Stimulated activated CD4-positive, alpha-beta T cell treated with anti-CD3 and anti-CD28 coated beads, Interleukin-1b, Interleukin-23, amount 100 ng/mL, for 1 hour (primary cell): Measurements from ENCODE around the gene STUB1.

Experiments used
- DNase-seq, 2 donors: peaks; one replicate each; pipeline ENCODE4 v3.0.0-alpha.2; 2020; ENCODE audit warnings: low read depth in 2 of 2

STUB1 gene

DNA sequence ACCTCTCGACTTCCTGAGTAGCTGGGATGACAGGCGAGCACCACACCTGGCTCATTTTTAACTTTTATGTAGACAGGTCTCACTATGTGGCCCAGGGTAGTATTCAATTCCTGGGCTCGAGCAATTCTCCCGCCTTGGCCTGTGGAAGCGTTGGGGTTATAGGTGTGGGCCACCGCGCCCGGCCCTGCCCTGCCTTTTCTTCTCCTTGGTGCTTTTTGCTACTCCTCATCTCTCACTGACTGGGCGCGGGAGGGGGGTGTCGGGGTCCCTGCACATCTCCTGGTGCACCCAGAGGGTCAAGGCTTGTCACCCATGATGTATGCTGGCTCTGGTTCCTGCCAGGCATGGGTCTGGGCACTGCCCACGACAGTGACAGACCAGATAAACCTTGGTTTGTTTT, 35.7 kb upstream of the STUB1 start:
- no peak for DNase-seq

DNA sequence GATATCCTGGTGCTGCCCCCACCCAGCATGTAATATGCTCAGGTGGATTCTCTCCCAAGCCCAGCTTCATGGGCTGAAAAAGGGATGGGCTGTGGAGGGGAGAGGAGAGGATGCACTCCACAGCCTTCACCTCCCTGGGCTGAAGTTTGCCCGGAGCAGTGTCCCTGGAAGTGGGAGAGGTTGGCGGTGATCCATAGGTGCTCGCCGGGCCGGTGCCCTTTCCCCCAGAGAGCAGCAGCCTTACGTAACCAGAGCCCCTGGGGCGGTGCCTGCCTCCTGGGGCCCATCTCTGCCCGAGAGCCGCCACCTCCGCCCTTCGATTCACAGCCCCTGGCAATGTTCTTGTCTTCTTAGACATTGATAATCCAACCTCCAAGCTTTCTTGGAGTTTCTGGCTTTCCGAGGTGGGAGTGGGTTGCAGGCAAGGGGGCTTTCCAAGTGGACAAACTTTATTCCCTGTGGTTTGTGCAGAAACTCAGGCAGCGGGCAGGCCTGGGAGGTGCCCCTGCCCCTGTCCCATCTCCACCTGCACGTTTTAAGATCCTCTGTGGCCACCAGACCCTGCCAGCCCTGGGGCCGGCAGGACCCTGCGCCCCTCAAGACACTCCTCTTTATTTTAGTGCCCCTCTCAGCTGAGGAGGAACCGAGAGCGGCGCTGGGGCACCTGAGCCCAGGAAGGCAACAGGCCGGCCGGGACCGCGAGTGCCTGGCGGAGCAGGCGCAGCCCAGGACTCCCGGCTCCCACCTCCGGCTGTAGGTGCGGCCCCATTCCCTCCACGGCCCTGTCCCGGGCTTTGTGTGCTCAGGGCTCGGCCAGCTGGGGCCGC, 34.1 kb upstream of the STUB1 start:
- no peak for DNase-seq

DNA sequence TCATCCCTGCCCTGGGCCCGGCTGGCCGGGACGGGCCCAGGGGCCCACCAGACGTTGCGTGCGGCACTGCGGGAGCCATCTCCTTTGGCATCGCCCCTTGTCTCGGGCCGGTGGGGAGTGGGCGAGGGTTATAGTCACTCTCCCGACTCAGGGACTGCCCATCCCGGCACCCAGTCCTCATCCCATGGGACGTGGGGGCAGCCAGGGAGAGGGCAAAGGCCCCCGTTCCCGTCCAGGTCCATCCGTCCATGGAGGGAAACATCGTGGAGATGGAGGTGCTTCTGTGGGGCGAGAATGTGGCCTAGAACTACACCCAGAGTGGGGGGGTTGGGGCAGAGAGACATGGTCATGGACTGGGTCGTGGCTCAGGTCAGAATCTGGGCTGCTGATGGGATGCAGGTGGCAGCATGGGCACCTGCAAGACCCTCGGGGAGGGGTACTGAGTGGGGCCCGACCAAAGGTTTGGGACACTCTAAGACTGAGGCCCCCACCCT, 33.5 kb upstream of the STUB1 start:
- no peak for DNase-seq

DNA sequence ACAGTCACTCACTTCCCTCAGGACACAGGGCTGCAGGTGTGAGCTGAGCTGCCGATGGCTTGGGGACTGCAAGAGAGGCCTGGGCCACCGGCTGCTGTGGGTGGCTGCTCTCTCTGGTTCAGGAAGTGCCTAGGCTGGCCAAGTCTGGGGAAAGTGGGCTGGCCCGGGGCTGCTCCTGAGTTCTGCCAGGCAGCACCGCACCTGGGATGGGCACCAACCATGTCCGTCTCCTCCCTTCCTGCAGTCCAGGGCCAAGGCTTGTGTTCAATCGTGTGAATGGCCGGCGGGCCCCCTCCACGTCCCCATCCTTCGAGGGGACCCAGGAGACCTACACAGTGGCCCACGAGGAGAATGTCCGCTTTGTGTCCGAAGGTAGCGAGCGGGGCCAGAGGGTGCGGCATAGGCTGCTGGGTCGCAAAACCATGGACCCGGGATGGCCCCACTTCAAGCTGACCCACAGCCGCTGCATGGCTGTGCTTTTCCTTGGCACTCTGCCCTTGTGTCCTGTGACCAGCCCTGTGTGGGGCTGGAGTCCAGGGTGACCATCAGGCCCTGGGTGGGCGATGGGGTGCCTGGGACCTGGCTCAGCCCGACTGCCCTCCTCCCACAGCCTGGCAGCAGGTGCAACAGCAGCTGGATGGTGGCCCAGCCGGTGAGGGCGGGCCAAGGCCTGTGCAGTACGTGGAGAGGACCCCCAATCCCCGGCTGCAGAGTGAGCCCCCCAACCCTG, 32.9 kb upstream of the STUB1 start:
- DNase-seq = no peak

DNA sequence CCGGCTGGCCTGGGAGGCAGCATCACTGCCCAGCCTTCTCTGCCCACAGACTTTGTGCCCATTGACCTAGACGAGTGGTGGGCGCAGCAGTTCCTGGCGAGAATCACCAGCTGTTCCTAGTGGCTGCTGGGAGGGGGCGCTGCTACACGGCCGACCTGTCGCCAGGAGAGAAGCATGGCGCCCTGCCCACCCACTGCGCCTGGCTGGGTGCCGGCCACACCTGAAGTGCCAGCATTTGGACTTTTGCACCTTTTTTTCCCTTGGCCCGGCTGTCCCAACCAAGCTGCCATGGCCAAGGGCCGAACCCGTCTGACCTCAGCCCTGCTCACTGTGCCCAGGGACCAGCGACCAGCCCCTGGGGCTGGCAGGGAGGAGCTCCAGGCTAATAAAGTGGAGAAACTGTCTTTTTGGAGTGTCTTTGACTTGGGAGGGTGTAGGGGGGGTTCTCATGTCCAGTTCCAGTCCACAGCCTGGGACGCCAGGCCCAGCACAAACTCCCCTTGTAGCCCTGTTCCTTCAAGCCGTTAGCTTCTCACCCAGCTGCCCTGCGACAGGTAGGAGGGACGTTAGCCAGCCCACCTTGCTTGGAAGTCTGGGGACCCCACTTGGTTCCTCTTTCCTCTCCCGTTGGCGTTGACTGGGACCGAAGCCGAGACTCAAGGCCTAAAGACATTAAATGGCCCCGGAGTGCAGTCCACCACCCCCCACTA, 32.0 kb upstream of the STUB1 start:
- DNase-seq = no peak

DNA sequence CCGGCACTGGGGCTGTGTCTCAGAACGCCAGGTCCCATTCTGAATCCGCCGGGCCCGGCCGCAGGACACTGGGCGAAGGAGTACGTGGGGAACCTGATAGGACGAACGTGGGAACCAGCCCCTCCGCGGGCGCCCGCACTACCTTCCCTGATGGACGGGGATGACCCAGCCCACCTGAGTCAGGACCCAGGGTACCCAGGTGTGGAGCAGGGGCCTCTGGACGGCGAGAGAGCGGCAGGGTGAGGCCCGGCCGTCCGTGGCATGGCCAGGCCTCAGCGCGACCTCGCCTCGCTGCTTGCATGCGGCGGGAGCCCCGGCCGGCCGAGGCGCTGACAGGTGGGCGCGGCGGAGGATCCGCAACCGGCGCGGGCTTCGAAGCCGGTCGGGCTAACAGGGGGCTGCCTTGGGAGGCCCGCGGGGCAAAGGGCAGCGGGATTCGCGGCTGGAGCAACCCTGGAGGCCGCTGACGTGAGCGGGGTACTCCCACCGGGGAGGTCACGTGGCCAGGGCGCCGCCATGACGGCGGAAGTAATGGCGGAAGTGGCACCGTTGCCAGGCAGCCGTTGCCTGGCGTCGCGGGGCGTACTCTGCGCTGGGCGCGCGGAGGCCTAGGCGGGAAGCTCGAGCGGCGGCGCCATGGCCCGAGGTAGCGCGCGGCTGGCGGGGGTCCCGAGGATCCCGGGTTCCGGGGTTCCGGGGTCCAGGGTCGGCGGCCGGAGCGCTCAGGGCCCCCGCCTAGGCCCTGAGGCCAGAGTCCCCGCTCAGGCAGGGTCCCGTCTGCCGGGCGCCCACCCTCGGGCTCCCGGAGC, 31.2 kb upstream of the STUB1 start, which contains the start of gene WDR90:
Gene WDR90 (plus strand): TSS at position 585 of the 809 bp plus-strand sequence. CDS start 52 bp downstream, at position 637.
- DNase-seq = peak; percentile 78 to 84

DNA sequence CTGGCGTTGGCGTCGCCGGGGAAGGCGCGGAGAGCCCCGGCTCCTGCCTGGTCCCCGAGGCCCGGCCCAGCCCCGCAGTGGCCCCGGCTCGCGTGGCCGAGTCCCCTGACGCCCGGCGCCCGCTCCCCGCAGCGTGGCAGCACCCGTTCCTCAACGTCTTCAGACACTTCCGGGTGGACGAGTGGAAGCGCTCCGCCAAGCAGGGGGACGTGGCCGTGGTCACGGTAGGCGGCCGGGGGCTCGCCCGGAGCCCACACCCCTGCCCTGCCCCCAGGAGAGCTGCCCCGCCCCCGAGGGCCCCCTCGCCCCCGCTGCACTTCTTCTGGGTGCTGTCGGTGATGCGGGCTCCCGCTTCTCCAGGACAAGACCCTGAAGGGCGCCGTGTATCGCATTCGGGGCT, 30.6 kb upstream of the STUB1 start:
- DNase-seq = no peak

DNA sequence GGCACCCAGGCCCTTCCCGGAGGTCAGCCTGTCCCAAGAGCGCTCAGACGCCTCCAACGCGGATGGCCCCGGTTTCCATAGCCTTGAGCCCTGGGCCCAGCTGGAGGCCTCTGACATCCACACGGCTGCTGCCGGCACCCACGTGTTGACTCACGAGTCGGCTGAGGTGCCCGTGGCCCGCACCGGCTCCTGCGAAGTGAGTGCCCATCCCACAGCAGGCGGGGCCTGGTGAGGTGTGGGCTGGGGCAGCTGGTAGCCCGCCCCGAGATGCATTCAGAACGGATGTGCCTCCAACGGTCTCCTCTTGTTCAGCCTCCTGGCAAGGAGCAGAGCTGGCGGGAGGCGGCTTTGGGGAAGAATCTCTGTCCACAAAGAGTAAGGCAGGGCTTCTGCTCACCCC, 28.4 kb upstream of the STUB1 start:
- DNase-seq = no peak

DNA sequence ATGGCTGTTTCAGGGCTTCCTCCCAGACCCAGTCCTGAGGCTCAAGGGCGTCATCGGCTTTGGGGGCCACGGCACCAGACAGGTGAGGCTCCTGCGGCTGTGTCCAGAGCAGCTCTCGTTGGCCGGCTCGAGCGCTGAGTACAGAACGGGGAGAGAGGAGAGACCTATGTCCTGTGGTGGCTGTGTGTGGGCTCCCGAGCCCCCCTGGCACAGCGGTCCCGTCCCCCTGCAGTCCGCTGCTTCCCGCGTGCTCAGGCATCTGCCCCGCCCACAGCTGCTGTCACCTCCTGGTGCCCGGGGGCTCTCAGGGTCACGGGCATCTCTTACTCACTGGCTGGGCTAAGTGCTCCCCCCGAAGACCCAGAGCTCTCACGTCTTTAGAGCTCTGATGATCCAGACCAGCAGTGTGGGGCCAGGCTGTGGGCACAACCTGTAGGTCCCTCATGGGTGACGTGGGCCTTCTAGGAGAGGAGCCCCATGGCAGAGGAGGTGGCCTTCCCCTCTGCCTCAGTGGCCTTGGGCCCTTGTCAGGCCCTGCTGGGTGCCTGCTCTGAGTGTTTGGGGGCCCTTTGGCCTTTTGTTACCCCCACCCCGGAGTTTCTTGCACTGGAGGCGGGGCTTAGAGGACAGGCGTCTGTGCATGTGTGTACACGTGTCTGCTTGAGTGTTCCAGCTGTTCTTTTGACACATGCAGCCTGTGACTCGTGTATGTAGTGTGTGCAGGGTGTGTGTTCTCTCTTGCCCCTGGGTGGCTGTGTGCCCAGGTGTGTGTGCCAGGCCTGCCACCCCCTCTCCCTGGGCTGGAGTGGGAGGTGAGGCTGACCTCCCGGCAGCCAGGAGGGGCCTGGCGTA, 27.5 kb upstream of the STUB1 start:
- DNase-seq = no peak

DNA sequence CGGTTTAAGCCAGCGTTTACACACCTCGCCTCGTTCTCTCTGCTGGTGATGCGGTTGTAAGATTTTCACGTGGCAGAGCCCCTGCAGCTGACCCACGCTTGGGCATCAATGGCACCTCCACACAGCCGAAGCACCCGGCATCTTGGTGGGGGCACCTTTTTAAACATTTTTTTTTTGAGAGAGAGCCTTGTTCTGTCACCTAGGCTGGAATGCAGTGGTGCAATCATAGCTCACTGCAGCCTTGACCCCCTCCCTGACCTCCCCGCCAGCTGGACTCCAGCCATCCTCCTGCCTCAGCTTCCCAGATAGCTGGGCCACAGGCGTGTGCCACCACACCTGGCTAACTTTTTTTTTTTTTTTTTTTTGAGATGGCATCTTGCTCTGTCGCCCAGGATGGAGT, 26.2 kb upstream of the STUB1 start:
- DNase-seq = no peak

DNA sequence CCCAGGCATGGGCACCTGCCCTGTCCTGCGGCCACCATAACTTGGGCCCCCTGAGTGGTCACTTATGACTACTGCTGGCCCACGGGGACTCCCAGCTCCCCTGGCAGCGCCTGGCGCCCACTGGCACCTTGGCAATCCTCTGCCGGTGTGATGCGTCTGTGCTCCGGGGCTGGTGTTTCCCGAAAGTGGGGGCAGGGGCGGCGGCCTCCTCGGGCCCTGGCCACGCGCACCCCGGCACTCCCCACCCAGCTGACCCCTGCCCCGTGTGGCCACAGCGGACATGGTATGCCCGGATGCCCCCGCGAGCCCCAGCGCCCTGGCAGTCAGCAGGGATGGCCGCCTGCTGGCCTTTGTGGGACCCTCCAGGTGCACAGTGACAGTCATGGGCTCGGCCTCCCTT, 22.7 kb upstream of the STUB1 start:
- DNase-seq = no peak

DNA sequence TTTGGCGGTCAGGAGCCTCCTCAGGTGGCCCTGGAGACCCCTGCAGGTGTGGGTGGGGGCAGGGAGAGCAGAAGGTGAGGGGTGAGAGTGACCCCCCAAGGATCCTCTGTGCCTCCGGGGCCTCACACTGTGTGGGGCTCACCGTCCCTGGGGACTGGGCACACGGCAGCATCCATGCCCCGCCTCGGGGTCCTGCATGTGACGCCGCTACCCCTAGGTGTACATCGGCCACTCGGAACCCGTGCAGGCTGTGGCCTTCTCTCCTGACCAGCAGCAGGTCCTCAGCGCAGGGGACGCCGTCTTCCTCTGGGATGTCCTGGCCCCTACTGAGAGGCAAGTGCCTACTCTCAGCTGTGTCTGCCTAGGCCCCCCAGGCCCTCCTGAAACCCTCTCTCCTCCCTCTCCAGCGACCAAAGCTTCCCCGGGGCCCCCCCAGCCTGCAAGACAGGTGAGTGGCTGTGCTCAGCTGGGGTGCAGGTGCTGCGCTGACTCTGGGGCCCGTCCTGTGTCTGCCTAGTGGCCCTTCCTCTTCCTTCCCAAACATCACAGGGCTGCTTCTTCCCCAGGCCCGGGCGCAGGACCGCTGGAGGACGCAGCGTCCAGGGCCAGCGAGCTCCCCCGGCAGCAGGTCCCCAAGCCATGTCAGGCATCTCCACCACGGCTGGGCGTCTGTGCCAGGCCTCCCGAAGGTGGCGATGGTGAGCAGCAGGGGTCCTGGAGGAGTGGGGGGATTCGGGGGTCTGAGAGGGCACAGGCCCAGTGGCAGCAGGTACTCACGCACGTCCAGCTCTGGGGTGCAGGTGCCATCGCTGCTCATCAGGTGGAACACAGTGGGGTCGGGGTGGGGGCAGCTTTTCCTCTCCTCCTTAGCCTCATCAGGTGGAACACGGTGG, 21.3 kb upstream of the STUB1 start:
- DNase-seq = no peak

DNA sequence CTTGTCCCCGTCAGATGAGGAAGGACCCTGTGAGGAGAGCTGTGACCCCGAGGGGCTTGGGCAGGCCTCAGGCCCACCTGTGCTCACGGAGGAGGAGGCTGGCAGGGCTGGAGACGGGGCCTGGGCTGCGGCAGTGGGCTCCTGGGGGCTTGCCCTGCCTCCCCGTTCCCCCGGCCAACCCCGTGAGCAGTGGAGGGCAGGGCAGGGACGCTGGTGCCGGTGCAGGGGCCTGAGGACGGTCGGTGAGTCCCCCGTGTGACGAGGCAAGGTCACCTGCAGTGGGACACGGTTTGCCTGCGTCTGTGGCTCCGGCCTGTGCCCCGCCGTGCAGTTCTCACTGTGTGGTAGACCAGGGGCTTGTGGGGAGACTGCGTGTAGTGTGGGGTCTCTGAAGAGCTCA, 20.6 kb upstream of the STUB1 start:
- no peak for DNase-seq

DNA sequence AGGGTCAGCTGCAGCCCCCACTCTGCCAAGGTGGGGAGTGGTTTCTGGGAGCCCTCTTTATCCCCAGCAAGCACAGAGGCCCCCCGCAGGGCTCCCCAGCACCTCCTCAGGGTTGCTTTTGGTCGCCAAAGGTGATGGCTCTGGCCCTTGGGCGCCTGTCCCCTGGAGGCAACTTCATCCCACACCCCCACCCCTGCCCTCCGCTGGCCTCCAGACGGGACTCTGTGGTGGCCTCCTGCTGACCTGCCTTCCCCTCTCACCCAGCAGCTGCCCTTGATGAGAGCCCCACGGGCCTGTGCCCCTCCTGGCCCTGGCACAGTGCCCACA, 20.1 kb upstream of the STUB1 start:
- no peak for DNase-seq

DNA sequence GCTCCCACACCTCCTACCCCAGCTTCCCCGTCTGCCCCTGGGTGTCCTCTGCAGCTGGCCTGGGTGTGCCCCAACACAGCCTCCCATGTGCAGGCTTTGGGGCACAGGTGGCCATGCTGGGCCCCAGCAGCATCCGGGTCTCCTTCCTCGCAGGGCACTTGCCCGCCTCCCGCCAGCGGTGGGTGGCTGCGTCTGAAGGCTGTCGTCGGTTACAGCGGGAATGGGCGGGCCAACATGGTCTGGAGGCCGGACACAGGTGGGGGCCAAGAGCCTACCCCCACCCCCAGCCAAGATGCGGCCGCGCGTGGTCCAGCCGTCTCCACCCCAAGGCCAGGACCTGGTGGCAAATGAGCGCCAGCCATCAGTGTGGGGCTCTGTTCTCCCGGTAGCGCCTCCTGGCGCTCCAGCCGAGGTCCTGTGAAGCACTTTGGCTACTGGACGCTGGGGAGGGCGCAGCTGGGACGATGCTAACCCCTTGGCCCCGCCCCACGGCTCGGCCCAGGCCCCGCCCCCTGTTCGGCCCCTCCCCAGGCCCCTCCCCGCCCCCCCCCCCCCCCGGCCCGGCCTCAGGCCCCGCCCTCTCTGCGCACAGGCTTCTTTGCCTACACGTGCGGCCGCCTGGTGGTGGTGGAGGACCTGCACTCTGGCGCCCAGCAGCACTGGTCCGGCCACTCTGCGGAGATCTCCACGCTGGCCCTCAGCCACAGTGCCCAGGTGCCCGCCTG, 19.6 kb upstream of the STUB1 start:
- DNase-seq = peak; percentile 36 to 50

DNA sequence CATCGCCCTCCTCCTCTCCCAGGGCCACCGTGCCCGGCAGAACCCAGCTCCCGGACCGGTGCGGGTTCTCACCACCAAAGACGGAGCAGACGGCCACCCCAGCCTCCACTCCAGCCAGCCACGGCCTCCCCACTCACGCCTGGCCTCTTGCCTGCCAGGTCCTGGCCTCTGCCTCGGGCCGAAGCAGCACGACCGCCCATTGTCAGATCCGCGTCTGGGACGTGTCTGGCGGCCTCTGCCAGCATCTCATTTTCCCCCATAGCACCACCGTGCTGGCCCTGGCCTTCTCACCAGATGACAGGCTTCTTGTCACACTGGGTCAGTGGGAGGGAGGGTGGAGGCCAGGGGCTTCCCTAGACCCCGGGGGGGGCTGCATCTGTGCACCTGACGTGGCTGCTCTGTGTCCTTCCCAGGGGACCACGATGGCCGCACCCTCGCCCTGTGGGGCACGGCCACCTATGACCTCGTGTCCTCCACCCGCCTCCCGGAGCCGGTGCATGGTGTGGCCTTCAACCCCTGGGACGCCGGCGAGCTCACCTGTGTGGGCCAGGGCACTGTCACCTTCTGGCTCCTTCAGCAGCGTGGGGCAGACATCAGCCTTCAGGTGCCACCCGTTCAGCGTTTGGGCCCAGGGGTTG, 18.9 kb upstream of the STUB1 start:
- no peak for DNase-seq

DNA sequence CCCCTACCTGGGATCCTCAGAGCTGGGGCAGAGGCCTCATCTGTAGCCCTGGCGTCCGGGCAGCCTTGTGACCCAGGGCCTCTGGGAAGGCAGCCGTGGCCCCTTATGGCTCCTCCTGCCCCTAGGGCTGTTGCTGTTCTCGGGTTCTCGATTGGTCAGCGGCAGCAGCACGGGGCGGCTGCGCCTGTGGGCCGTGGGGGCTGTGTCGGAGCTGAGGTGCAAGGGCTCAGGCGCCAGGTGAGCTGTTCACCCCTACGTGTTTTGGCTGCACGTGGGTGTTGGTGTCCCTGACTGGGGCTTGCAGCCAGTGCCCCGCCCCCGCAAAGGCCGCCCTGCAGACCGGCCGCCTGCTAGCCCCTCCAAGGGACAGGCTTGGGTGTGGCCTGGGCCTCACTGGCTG, 18.1 kb upstream of the STUB1 start:
- DNase-seq = no peak

DNA sequence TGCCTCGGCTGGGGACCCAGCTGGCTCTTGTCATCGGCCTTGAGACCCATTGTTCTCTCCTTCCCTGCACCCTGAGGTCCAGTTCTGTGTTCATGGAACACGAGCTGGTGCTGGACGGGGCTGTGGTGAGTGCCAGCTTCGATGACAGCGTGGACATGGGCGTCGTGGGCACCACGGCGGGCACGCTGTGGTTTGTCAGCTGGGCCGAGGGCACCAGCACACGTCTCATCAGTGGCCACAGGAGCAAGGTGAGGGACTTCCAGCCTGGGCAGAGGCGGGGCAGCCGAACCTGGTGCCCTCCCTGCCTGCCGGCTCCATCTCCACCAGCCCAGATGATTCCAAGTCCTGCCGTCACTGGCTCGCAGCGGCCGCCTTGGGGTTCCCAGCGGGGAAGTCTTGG, 17.6 kb upstream of the STUB1 start:
- no peak for DNase-seq

DNA sequence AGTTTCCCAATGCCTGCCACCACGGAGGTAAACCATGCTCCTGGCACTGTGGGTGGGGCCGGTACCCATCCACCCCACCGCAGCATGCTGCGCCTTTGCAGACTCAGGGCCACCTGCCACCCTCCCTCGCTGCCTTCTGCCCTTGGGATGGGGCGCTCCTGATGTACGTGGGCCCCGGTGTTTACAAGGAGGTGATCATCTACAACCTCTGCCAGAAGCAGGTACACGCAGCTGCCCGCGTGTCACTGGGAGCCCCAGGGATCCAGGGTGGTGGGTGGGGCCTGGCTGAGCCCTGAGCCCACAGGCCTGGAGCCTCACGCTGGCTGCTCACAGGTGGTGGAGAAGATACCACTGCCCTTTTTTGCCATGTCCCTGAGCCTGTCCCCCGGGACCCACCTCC, 13.6 kb upstream of the STUB1 start:
- DNase-seq = no peak
